T follicular helper cell (primary cell): ENCODE measurements around the gene CKAP5.
A peak's percentile ranks its signal among the peaks of the same experiment; 100 is the strongest.
"Not testable (repeated sequence)": the region's sequence is repeated elsewhere in the genome, so short reads cannot be mapped to it uniquely, and the experiment has no call there.

Experiments used
- DNase-seq: peaks from one replicate; pipeline ENCODE4 v3.0.0-alpha.2; 2020; ENCODE audit warnings: low read depth

The CKAP5 gene

DNA sequence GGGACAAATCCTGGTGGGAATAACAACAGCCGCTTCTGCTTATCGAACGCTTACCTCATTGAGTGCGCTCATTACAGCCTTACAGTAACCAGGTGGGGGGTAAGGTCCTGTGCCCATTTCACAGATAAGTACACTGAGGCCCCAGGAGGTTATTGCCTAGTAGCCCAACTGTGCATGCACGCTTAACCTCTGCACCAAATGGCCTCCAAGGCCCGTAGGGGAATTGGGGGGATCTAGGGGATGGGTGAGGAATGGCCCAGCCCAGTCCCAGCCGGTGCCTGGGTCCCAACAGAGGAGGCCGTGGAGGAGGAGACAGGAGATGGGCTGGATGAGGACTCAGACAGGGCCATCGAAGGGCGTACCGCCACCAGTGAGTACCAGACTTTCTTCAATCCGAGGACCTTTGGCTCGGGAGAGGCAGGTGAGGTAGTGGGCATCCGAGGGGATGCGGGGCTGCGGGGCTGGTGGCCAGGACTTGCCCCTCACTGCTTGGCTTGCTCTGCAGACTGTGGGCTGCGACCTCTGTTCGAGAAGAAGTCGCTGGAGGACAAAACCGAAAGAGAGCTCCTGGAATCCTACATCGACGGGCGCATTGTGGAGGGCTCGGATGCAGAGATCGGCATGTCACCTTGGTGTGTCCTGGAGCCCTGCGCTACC is 119.7 kb downstream of the CKAP5 start:
- DNase-seq = no peak

DNA sequence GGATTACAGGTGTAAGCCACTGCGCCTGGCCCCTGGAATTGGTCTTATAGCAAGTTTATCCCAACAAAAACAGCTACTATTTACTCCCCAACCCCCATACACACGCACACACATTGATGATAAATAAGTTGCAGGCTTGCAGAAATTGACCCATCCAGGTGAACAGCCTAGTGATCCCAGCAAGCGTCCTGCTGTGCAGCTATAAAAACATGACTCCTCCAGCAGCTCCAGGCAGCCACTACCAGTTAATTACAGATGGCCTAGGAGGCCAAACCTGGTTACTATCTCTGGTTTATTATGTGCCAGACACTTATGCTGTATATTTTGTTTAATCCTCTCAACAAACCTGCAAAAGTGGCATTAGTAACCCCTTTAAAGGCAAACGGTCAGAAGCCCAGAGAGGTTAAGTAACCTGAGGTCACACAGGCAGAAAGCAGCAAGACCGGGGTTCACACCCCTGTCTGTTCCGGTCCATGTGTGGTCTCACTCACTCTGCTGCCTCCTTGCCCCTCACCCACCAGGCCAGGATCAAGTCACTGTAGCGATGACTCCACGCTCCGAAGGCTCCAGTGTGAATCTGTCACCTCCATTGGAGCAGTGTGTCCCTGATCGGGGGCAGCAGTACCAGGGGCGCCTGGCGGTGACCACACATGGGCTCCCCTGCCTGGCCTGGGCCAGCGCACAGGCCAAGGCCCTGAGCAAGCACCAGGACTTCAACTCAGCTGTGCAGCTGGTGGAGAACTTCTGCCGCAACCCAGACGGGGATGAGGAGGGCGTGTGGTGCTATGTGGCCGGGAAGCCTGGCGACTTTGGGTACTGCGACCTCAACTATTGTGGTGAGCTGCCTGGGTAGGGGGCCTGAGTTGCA is 120.5 kb downstream of the CKAP5 start:
- no peak for DNase-seq

DNA sequence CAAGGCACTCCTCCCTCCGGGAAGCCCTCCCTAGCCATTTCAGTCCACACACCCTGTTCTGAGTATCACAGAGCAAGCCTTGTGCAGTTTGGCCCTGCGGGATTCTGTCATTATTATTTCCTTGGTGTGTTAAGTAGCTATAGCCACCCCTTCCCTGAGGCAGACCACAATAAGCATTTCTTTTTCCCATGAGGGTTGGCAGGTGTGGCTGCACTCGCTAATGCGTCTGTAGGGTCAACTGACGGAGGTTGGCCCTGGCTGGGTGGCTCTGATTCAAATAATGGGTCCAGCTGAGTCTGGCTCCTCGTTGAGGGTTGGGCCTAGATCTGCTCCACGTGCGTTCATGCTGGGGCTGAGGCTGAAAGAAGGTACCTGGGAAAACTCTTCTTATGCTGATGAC is 122.0 kb downstream of the CKAP5 start:
- no peak for DNase-seq

DNA sequence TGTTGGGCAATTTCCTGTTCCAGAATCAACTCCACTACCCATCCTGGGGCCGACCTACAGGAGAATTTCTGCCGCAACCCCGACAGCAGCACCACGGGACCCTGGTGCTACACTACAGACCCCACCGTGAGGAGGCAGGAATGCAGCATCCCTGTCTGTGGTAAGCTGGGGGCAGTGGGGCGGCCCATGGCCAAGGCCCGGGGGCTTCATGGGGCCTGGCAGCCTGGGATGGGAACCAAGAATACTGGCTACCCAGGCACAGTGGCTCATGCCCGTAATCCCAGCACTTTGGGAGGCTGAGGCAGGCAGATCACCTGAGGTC is 122.8 kb downstream of the CKAP5 start:
- DNase-seq = no peak

DNA sequence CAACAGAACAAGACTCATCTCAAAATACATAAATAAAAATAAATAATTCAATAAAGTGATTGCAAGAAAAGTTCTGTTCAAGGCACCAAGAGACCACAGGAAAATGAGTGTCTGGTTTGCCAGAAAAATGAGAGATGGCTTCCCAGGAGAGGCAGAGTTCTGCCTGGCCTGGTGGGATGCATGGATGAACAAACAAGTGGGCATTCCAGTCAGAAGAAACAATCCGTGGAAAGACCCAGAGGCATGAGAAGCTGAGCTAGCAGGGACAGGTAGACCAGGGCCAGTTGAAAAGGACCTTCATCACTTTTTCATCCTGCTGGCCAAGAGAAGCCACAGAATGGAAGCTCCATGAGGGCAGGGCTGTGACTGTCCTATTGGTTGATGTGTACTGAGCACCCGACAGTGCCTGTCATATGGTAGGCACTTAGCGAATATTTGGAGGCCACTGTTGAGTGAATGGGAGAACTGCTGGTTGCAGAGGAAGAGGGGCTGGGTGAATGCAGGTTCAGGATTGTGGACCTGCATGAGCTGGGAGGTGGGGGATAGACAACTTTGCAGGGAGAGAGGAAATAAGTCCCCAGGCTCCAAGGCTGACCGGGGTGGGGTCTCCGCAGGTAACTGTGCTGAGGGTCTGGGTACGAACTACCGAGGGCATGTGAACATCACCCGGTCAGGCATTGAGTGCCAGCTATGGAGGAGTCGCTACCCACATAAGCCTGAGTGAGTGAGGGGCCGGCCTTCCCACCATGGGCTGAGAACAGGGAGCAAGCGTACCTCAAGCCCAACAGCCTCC is 123.3 kb downstream of the CKAP5 start:
- DNase-seq = no peak

DNA sequence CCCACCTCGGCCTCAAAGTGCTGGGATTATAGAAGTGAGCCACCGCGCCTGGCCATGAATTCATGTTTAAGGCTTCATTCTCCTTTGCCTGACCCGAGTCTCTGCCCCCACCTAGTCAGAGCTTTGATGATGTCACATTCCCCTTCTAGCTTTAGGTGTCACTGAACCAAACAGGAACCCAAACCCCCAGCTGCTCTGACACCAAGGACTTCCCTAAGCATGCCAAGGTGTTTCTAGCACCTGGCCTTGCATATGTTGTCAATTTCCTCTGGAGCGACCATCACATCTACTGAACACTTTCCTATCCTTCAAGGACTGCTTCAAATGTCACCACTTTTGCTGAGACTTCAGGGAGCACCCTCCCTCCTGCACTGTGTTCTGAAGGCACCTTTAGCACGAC is 124.8 kb downstream of the CKAP5 start:
- DNase-seq = no peak

DNA sequence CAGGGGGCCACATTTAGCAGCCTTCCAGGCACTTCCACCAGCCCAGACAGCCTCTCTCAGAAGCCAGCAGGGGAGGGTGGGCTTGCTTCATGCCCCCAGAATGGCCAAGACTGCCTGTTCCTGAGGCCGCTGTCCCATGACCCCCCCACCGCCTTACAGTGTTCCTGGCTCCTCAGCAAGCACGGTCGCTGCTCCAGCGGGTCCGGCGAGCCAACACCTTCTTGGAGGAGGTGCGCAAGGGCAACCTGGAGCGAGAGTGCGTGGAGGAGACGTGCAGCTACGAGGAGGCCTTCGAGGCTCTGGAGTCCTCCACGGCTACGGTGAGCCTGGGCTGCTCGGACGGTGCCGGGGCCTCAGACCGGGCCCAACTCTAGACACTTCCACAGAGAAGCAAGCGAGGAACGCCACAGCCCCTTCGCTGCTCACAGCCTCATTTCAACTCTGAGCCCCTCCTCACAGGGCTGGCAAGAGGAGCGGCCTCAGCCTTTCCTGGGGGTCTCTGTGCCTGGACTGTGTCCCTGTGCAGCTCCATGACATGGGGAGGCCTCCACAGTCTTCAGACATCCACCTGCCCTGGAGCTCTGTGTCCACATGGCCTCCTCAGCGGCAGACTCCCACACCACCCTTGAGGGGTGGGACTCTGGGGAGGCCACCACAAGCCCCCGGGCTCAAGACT is 126.4 kb downstream of the CKAP5 start:
- DNase-seq = no peak

DNA sequence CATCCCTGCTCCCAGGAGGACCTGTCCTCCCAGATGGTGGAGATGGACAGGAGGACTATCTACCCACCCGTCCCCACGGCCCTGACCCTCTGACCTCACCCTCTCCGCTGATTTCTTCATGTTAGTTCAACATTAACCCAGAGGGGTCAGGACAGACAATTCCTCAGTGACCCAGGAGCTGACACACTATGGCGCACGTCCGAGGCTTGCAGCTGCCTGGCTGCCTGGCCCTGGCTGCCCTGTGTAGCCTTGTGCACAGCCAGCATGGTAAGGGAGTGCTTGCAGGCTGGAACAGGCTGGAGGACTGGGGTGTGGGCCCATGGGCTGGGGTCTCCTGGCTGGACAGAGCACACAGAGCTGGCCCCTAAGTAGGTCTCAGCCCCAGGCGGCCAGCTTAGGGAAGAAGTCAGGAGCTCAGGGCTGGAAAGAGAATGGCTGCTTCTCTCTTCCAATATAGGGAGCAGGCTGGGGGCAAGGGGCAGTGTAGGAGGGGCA is 127.0 kb downstream of the CKAP5 start, which contains the start of gene F2:
F2 (plus strand) TSS at position 166 of the 495 bp plus-strand sequence; CDS start at position 189, 23 bp downstream.
- no peak for DNase-seq

DNA sequence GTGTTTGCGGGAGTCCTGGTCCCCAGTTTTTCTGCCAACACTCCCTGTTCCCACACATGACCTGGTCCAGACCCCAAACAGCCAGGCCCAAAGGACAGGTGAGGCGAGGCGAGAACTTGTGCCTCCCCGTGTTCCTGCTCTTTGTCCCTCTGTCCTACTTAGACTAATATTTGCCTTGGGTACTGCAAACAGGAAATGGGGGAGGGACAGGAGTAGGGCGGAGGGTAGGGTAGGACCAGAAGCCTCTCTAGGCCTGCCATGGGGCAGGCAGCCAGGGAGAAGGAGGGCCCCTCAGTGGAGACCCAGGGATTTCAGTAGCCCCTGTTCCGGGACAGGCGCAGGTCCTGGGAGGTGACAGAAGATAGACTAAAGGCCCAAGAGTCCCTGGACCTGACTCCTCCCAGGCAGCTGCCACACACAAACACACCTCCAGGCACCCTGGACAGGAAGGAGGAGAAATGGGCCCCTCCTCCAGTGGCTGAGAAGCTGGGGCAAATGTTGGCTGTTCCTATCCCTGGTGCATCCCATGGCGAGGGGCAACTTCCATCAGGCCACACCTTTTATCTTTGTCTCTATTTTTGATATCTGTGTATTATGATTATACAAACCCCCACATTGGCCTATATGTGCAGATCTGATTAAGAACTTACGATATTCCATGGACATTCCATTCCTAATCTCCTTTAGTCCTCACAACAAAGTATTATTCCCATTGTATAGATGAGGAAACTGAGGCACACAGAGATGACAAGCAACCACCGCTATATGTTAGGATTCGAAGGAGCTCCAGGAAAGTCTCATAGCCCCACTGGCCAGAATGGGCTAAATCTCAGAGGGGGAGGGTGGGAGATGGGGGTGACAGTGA is 127.7 kb downstream of the CKAP5 start:
- DNase-seq = no peak

DNA sequence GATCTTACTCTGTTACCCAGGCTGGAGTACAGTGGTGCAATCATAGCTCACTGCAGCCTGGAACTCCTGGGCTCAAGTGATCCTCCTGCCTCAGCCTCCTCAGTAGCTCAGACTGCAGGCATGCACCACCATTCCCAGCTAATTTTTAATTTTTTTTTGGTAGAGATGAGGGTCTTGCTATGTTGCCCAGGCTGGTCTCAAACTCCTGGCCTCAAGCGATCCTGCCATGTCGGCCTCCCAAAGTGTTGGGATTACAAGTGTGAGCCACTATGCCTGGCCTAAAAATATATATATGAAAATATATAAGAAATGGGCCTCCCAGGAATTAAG is 128.3 kb downstream of the CKAP5 start:
- not testable (repeated sequence) for DNase-seq

DNA sequence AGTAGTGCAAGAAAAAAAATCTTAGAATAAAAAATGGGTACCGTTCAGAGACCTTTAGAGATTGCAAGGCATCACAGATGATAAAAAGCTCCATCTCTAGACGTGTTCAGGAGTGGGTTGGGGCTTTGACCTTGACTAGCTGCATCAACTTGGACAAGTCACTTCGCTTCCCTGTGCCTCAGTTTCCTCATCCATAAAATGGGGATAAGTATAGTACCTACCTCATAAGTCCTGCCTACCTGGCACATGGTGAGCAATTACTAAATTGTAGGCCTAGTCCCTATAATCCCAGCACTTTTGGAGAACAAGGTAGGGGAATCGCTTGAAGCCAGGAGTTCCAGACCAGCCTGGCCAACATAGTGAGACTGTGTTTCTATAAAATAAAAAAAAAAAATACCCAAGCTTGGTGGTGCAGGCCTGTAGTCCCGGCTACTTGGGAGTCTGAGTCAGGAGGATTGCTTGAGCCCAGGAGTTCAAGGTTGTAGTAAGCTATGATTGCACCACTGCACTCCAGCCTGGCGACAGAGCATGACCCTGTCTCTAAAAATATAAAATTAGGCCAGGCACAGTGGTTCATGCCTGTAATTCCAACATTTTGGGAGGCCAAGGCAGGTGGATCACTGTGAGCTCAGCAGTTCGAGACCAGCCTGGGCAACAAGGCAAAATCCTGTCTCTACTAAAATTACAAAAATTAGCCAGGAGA is 133.1 kb downstream of the CKAP5 start:
- no peak for DNase-seq

DNA sequence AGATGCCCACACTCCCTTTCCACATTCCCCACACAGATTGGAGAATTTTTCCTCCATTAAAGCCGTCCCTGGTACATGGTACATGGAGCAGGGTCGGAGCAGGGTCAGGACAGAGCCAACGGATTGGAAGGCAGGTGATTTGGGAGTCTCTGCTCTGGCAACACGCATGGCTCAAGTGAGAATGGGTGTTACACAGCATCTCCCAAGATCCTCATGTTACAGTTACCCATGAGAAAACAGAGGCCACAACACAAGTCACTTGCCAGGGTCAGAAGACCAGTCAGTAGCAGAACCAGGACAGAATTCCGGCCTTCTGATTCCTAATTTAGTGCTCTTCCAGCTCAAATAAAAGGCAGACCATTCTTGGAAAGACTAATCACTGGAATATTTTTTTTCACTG is 134.8 kb downstream of the CKAP5 start:
- no peak for DNase-seq

DNA sequence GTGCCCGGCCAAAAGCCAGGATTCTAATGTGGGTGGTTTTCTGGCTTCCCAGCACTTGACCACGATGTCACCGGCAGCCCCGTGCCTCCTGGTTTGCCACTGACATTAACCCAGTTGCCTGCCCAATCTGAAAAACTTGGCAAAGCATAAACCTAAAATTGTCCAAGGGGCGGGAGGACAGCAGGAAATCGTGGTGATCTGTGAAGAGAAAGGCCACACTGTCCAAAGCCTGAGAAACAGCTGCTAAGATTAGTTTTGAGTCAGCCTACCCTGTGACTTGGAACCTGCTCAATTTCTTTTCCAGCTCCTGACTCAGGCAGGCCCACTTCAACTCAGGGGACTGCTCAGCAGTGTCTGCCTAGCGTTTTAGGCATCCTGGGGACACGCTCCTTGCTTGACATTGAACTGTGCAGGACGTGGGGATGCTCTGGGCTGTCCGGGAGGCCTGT is 135.2 kb downstream of the CKAP5 start:
- no peak for DNase-seq

DNA sequence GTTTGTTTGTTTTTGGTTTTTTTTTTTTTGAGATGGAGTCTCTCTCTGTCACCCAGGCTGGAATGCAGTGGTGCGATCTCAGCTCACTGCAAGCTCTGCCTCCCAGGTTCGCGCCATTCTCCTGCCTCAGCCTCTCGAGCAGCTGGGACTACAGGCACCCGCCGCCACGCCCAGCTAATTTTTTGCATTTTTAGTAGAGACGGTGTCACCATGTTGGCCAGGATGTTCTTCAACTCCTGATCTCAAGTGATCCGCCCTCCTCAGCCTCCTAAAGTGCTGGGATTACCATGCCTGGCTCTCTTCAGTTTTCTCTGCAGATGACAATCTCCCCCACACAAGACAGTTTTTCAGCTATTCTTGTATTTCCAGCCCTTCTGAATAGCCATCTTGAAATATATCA is 136.7 kb downstream of the CKAP5 start:
- not testable (repeated sequence) for DNase-seq

DNA sequence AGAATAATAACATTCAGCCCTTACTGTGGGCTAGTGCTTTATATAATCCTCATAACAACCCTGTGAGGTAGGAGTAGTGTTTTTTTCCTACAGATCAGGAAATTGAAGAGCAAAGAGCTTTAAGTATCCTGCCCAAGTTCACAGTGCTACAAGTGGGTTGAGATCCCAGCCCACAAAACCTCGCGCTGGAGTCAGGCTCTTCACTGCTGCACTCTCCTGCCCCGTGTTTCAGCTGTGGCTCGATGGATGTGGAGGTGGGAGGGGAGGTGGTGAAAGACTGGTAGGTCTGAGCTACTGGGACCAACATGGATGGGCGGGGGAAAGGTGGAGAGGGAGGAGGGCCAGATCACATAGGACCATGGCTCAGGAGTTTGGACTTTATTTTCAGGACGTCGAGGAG is 139.2 kb downstream of the CKAP5 start:
- no peak for DNase-seq

DNA sequence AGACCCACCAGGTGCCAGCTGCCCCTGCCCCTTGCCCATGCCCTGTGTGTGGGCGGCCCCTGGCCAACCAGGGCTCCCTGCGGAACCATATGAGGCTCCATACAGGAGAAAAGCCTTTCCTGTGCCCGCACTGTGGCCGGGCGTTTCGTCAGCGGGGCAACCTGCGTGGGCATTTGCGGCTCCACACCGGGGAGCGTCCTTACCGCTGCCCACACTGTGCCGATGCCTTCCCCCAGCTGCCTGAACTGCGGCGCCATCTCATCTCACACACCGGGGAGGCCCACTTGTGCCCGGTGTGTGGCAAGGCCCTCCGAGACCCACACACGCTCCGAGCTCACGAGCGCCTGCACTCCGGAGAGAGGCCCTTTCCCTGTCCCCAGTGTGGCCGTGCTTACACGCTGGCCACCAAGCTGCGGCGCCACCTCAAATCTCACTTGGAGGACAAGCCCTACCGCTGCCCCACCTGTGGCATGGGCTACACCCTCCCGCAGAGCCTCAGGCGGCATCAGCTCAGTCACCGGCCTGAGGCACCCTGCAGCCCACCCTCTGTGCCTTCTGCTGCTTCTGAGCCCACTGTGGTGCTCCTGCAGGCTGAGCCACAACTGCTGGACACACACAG is 140.9 kb downstream of the CKAP5 start:
- DNase-seq = no peak

DNA sequence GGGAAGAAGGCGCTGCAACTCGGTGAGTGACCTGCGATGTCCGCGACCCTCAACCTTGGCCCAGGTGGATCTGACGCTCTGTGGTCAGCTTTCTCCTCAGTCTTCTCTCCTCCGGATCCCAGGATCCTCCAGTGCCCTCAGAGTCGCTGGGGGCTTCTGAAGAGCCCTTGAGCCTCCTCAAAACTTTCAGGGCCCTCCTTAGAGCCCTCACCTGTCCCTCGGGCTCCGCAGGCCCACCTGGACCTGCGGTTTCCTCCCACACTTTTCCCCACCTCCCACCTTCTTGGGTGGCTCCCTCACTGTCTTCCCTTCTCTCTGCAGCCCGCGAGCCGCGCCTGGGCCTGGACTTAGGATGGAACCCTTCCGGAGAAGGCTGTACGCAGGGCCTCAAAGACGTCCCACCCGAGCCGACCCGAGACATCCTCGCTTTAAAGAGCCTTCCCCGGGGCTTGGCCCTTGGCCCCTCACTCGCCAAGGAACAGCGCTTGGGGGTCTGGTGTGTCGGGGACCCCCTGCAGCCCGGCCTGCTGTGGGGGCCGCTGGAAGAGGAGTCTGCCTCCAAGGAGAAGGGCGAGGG is 144.9 kb downstream of the CKAP5 start:
- DNase-seq = no peak

DNA sequence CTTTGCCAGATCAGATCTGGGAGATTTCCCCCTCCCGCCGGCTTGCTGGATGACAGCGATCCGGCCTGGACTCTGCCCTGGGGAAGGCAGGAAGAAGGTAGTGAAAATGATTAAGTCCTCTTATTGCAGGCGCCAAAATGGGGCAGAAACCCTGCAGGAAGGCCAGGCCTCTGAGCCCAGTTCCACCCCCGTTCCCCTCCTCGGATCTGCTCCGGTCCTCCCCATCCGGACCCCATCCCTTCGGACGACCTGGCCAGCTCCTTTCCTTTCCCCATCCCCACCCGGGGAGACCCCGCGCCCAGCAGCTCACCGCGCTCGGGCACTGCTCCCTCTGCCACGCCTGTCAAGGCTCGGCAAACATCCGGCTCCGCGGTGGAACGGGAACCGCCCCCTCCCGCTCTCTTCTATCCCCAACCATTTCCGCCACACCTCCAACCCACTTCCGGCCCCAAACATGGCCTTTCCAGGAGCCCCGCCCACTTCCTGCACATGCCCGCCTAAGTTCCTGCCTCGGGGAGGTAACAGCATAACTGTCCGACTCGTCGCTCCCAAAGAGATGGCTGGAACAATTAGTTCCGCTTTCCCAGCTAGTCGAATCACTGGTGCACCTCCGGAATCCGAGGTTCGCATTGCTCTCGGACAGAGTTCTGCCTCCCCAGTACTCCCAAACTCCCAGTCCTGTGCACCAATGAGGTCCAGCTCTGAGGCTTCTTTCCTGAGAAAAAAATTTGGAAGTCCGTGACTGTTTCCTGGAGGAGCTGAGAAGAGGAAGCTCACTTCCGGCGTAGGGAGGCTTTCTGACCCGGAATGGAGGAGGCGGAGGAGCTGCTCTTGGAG is 145.6 kb downstream of the CKAP5 start, which contains the start of the genes ARHGAP1 and ZNF408:
ARHGAP1 (minus strand) TSS at position 379 of the 837 bp plus-strand sequence. CDS start 4,512 bp downstream, outside the sequence.
ZNF408 (plus strand) TSS at position 791 of the 837 bp plus-strand sequence; CDS start at position 808, 17 bp downstream.
- DNase-seq = peak; percentile 99
